ENCODE results near the gene CARD8. TPM values are rescaled to one million over a fixed set of nuclear protein-coding genes. Genes with fewer than 3 reads are reported as not detected.
"Not testable (repeated sequence)": the region's sequence is repeated elsewhere in the genome, so short reads cannot be mapped to it uniquely, and the experiment has no call there.

CARD8 gene
- total RNA-seq, 6 donors from 2014 or later = 35.1 to 138 (median 77.8) TPM

DNA sequence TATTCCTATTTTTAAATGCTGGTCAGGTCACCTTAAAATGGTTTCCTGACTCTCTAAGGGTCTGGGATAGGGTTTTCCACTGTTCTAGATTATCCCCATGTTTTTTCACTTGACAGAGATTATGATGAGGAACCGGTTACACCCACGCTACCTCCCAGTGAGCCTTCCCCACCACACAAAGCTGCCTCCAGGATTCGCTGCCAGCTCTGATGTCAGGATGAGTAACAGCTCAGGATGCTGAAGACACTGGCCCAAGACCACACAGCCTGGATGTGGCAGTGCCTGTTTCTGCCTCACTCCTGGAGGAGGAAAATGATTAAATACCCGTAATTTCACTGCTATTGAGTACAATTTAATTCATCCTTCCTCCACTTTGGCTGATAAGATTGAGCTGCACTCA, 37.1 kb upstream of the CARD8 start:
- 80 to 98% methylated on average over 4 of the region's 4 CpGs for whole genome bisulfite sequencing, 2 donors
- no peak for TF ChIP-seq POLR2AphosphoS5 (IDR thresholded peaks at IDR 0.05)
- no peak for TF ChIP-seq CTCF (IDR thresholded peaks at IDR 0.05)
- no peak for TF ChIP-seq POLR2A (IDR thresholded peaks at IDR 0.05)
- no peak for TF ChIP-seq EP300 (IDR thresholded peaks at IDR 0.05)
- Histone ChIP-seq H3K4me1 (peaks cover 6 to 13% (median 11%) of the 10 kb centered on the region in 4 donors), H3K36me3 (no peaks in the 10 kb centered on the region), H3K4me3 (no peak overlapping the region), H3K27me3 (no peaks in the 10 kb centered on the region), H3K27ac (no peak overlapping the region), H3K9me3 (no peaks in the 10 kb centered on the region)
- no peak for DNase-seq
- peak in 1 of 2 donors; percentile 59 for ATAC-seq (ENCODE audit: low FRiP score in 2 of 2)

GRCh38 chr19:48291489-48291815, 35.7 kb upstream of the CARD8 start:
- not testable (repeated sequence) for DNase-seq; H3K27me3 ChIP-seq; H3K9me3 ChIP-seq; H3K27ac ChIP-seq; ATAC-seq (ENCODE audit: low FRiP score in 2 of 2); H3K36me3 ChIP-seq
- Histone ChIP-seq H3K4me1 (peaks cover 6 to 13% (median 11%) of the 10 kb centered on the region in 4 donors), H3K4me3 (peak overlapping the region in 1 of 4 donors; percentile 46)
- 33 to 35% methylated on average over 11 of the region's 11 CpGs for WGBS, 2 donors
- TF ChIP-seq CTCF (IDR thresholded peaks at IDR 0.05) = peak in 1 of 6 experiments; percentile 1

GRCh38 chr19:48290771-48291488, 35.2 kb upstream of the CARD8 start:
- no peak overlapping the region for H3K27ac ChIP-seq
- H3K4me1 ChIP-seq = peaks cover 6 to 13% (median 11%) of the 10 kb centered on the region in 4 donors
- peak; percentile 87 to 95 for ATAC-seq (ENCODE audit: low FRiP score in 2 of 2)
- H3K27me3 ChIP-seq = no peaks in the 10 kb centered on the region
- peak; percentile 76 to 97 for DNase-seq
- peak overlapping the region; percentile 22 to 46 (median 30) for H3K4me3 ChIP-seq
- peaks cover 0 to 5% (median 0%) of the 10 kb centered on the region in 4 donors for H3K36me3 ChIP-seq
- 1 to 3% methylated on average over 28 to 30 of the region's 45 CpGs for WGBS, 2 donors
- TF ChIP-seq CTCF (IDR thresholded peaks at IDR 0.05) (peak; percentile 87 to 96 (median 94)), POLR2AphosphoS5 (IDR thresholded peaks at IDR 0.05) (no peak), POLR2A (IDR thresholded peaks at IDR 0.05) (no peak)
- H3K9me3 ChIP-seq = peaks cover 0 to 4% (median 0%) of the 10 kb centered on the region in 4 donors

- ATAC-seq (ENCODE audit: low FRiP score in 2 of 2) (peak in 1 of 2 donors; percentile 60), DNase-seq (no peak)
- TF ChIP-seq POLR2AphosphoS5 (IDR thresholded peaks at IDR 0.05) (no peak), CTCF (IDR thresholded peaks at IDR 0.05) (no peak), EP300 (IDR thresholded peaks at IDR 0.05) (no peak), POLR2A (IDR thresholded peaks at IDR 0.05) (no peak)
- Histone ChIP-seq H3K27me3 (no peaks in the 10 kb centered on the region), H3K4me1 (peaks cover 6 to 13% (median 11%) of the 10 kb centered on the region in 4 donors), H3K36me3 (peaks cover 0 to 10% (median 0%) of the 10 kb centered on the region in 4 donors), H3K9me3 (peaks cover 0 to 4% (median 0%) of the 10 kb centered on the region in 4 donors), H3K27ac (no peak overlapping the region), H3K4me3 (peak overlapping the region in 2 of 4 donors; percentile 36 to 46)
- WGBS, 2 donors = 19 to 38% methylated on average over 6 to 10 of the region's 10 CpGs
Observed at GRCh38 chr19:48290401-48290770, 34.7 kb upstream of the CARD8 start.

- 89 to 93% methylated on average over 3 of the region's 3 CpGs for WGBS, 2 donors
- DNase-seq (no peak), ATAC-seq (ENCODE audit: low FRiP score in 2 of 2) (no peak)
- Histone ChIP-seq H3K27me3 (no peaks in the 10 kb centered on the region), H3K36me3 (peaks cover 0 to 20% (median 0%) of the 10 kb centered on the region in 4 donors), H3K4me1 (peaks cover 6 to 13% (median 11%) of the 10 kb centered on the region in 4 donors), H3K4me3 (no peak overlapping the region), H3K27ac (no peak overlapping the region), H3K9me3 (peaks cover 0 to 11% (median 6%) of the 10 kb centered on the region in 4 donors)
- no peak for TF ChIP-seq POLR2AphosphoS5 (IDR thresholded peaks at IDR 0.05)
- no peak for TF ChIP-seq POLR2A (IDR thresholded peaks at IDR 0.05)
- no peak for TF ChIP-seq CTCF (IDR thresholded peaks at IDR 0.05)
- TF ChIP-seq EP300 (IDR thresholded peaks at IDR 0.05) = no peak
Observed at GRCh38 chr19:48287748-48288147, 32.0 kb upstream of the CARD8 start.

Data from upper lobe of left lung (tissue), 6 donors.